Neural cell (in vitro differentiated cells): ENCODE measurements around the gene FGFR1OP2. TPM values are rescaled to one million over a fixed set of nuclear protein-coding genes. Genes with fewer than 3 reads are reported as not detected.

Source experiments
- H2AFZ ChIP-seq: fragments of 200-600, 300-800 bp; sonication (generic), shearing (Covaris generic); 2 replicates; pipeline ENCODE4 v1.6.0; 2014; ENCODE audit warnings: low read depth, mild to moderate bottlenecking, antibody characterized with exemption, low read length, moderate library complexity
- H3F3A ChIP-seq: fragments of 200-600 bp; shearing (Covaris generic); 2 replicates; pipeline ENCODE4 v1.6.1; 2016; ENCODE audit warnings: mild to moderate bottlenecking, moderate library complexity, mixed read lengths, antibody characterized with exemption, low read length; ENCODE audit not compliant: insufficient read depth, poor library complexity, severe bottlenecking
- H3K27ac ChIP-seq: fragments of 200-600, 300-800 bp; sonication (generic), shearing (Covaris generic); 2 replicates; pipeline ENCODE4 v1.5.1; 2014; ENCODE audit warnings: mild to moderate bottlenecking, low read length, moderate library complexity
- H3K27me3 ChIP-seq: fragments of 300-800, 200-600 bp; sonication (generic), shearing (Covaris generic); 2 replicates; pipeline ENCODE4 v1.6.0; 2014; ENCODE audit warnings: mild to moderate bottlenecking, low read depth, low read length, moderate library complexity; ENCODE audit not compliant: insufficient read depth
- H3K36me3 ChIP-seq: fragments of 300-800, 200-600 bp; sonication (generic), shearing (Covaris generic); 2 replicates; pipeline ENCODE4 v1.5.1; 2014; ENCODE audit warnings: mild to moderate bottlenecking, antibody characterized with exemption, low read length, moderate library complexity; ENCODE audit not compliant: insufficient read depth
- H3K4me2 ChIP-seq: fragments of 300-800, 200-600 bp; sonication (generic), shearing (Covaris generic); 2 replicates; pipeline ENCODE4 v1.6.0; 2014; ENCODE audit warnings: mild to moderate bottlenecking, low read length
- H3K4me3 ChIP-seq: fragments of 300-800, 200-600 bp; sonication (generic), shearing (Covaris generic); 2 replicates; pipeline ENCODE4 v1.5.1; 2014; ENCODE audit warnings: mild to moderate bottlenecking, low read length, moderate library complexity
- H3K79me2 ChIP-seq: fragments of 200-600 bp; shearing (Covaris generic); replicated peaks from 2 replicates; pipeline ENCODE4 v1.6.0; 2014; ENCODE audit warnings: mild to moderate bottlenecking, low read length, moderate library complexity; ENCODE audit not compliant: insufficient read depth
- H3K9ac ChIP-seq: fragments of 300-800, 200-600 bp; sonication (generic), shearing (Covaris generic); 2 replicates; pipeline ENCODE4 v1.6.1; 2016; ENCODE audit warnings: mild to moderate bottlenecking, low read length, mixed read lengths
- H3K9me2 ChIP-seq: fragments of 200-600 bp; shearing (Covaris generic); 2 replicates; pipeline ENCODE4 v1.6.1; 2016; ENCODE audit warnings: mild to moderate bottlenecking, low read length, mixed read lengths; ENCODE audit not compliant: insufficient read depth
- H3K9me3 ChIP-seq: fragments of 200-600, 300-800 bp; sonication (generic), shearing (Covaris generic); 2 replicates; pipeline ENCODE4 v1.6.1; 2016; ENCODE audit warnings: mild to moderate bottlenecking, mixed run types, low read length, moderate library complexity, mixed read lengths
- H4K20me1 ChIP-seq: fragments of 200-600 bp; shearing (Covaris generic); 2 replicates; pipeline ENCODE4 v1.6.1; 2016; ENCODE audit warnings: mild to moderate bottlenecking, mixed run types; ENCODE audit not compliant: insufficient read depth
- CTCF ChIP-seq: fragments of 450-650 bp; IDR thresholded peaks from 2 replicates; pipeline ENCODE4 v1.5.1; 2014; ENCODE audit warnings: antibody characterized with exemption, mild to moderate bottlenecking, moderate library complexity; ENCODE audit not compliant: poor library complexity, severe bottlenecking
- EP300 ChIP-seq: fragments of 450-650 bp; conservative IDR thresholded peaks from 2 replicates; pipeline ENCODE4 v1.6.1; 2014; ENCODE audit warnings: antibody characterized with exemption, mild to moderate bottlenecking, moderate library complexity; ENCODE audit not compliant: poor library complexity, severe bottlenecking
- EZH2 ChIP-seq: fragments of 200-600, 300-800 bp; shearing (Covaris generic), sonication (generic); IDR thresholded peaks from 2 replicates; pipeline ENCODE4 v1.6.1; 2014; ENCODE audit warnings: antibody characterized with exemption, low read length, borderline replicate concordance, mild to moderate bottlenecking; ENCODE audit not compliant: insufficient read depth, poor library complexity, severe bottlenecking
- MXI1 ChIP-seq: fragments of 450-650 bp; conservative IDR thresholded peaks from 2 replicates; pipeline ENCODE4 v1.6.1; 2014; ENCODE audit warnings: antibody characterized with exemption, mild to moderate bottlenecking; ENCODE audit not compliant: poor library complexity, severe bottlenecking
- POLR2AphosphoS5 ChIP-seq: IDR thresholded peaks from 2 replicates; pipeline ENCODE4 v1.6.1; 2012
- RAD21 ChIP-seq: fragments of 450-650 bp; conservative IDR thresholded peaks from 2 replicates; pipeline ENCODE4 v1.6.1; 2014; ENCODE audit warnings: antibody characterized with exemption, mild to moderate bottlenecking, moderate library complexity
- SMC3 ChIP-seq: fragments of 450-650 bp; conservative IDR thresholded peaks from 2 replicates; pipeline ENCODE4 v1.6.1; 2014; ENCODE audit warnings: antibody characterized with exemption, mild to moderate bottlenecking, moderate library complexity; ENCODE audit not compliant: poor library complexity
- TAF1 ChIP-seq: IDR thresholded peaks from 2 replicates; pipeline ENCODE4 v1.6.1; 2012; ENCODE audit warnings: low read depth
- polyA plus RNA-seq: library from polyadenylated mRNA; depleted of rRNA; stranded (reverse); fragments of >200 nt; gene quantifications from 2 replicates; pipeline ENCODE4 v1.2.3, GENCODE V29; 2014
- TF ChIP-seq, protein P1 (sequence below): IDR thresholded peaks from 2 replicates; pipeline ENCODE4 v1.6.1; 2012; ENCODE audit warnings: borderline replicate concordance

The FGFR1OP2 gene
- polyA plus RNA-seq, 1 donor from 2014 or later: 79.4 TPM

- no peak overlapping the region for H3K27ac ChIP-seq
- no peaks in the 10 kb centered on the region for H3F3A ChIP-seq
- H3K4me3 ChIP-seq: no peak overlapping the region
- no peaks in the 10 kb centered on the region for H3K36me3 ChIP-seq
- no peak overlapping the region for H3K9ac ChIP-seq
- TF ChIP-seq RAD21: no peak
- no peak for TF ChIP-seq POLR2AphosphoS5
- no peak for TF ChIP-seq CTCF
- TF ChIP-seq, protein P1, sequence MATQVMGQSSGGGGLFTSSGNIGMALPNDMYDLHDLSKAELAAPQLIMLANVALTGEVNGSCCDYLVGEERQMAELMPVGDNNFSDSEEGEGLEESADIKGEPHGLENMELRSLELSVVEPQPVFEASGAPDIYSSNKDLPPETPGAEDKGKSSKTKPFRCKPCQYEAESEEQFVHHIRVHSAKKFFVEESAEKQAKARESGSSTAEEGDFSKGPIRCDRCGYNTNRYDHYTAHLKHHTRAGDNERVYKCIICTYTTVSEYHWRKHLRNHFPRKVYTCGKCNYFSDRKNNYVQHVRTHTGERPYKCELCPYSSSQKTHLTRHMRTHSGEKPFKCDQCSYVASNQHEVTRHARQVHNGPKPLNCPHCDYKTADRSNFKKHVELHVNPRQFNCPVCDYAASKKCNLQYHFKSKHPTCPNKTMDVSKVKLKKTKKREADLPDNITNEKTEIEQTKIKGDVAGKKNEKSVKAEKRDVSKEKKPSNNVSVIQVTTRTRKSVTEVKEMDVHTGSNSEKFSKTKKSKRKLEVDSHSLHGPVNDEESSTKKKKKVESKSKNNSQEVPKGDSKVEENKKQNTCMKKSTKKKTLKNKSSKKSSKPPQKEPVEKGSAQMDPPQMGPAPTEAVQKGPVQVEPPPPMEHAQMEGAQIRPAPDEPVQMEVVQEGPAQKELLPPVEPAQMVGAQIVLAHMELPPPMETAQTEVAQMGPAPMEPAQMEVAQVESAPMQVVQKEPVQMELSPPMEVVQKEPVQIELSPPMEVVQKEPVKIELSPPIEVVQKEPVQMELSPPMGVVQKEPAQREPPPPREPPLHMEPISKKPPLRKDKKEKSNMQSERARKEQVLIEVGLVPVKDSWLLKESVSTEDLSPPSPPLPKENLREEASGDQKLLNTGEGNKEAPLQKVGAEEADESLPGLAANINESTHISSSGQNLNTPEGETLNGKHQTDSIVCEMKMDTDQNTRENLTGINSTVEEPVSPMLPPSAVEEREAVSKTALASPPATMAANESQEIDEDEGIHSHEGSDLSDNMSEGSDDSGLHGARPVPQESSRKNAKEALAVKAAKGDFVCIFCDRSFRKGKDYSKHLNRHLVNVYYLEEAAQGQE: no peak
- TF ChIP-seq EZH2: no peak
- no peak for TF ChIP-seq TAF1
- TF ChIP-seq SMC3: no peak
- TF ChIP-seq MXI1: no peak
- no peak for TF ChIP-seq EP300
- H4K20me1 ChIP-seq: no peaks in the 10 kb centered on the region
- H3K9me3 ChIP-seq: no peaks in the 10 kb centered on the region
- H2AFZ ChIP-seq: no peak overlapping the region
- no peak overlapping the region for H3K4me2 ChIP-seq
- no peaks in the 10 kb centered on the region for H3K9me2 ChIP-seq
- H3K79me2 ChIP-seq: no peaks in the 10 kb centered on the region
- no peaks in the 10 kb centered on the region for H3K27me3 ChIP-seq
Observed at GRCh38 chr12:27001663-27002062, 63.4 kb downstream of the FGFR1OP2 start.

DNA sequence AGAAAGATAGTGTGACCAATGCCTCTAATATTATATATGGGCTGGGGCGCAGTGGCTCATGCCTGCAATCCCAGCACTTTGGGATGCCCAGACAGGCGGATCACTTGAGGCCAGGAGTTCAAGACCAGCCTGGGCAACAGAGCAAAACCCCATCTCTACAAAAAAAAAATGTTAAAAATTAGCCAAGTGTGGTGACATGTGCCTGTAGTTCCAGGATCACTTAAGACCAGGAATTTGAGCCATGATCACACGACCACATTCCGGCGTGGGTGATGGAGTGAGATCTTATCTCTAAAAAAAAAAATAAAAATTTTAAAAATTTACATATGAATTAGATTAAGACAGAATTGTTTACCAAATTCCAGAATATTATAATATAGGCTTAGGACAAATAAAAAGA, 63.9 kb downstream of the FGFR1OP2 start:
- Histone ChIP-seq H3K27me3 (no peaks in the 10 kb centered on the region), H3K4me3 (no peak overlapping the region), H2AFZ (no peak overlapping the region), H4K20me1 (no peaks in the 10 kb centered on the region), H3K36me3 (no peaks in the 10 kb centered on the region), H3K9me3 (no peaks in the 10 kb centered on the region), H3F3A (no peaks in the 10 kb centered on the region), H3K4me2 (no peak overlapping the region), H3K79me2 (no peaks in the 10 kb centered on the region), H3K9ac (no peak overlapping the region), H3K9me2 (no peaks in the 10 kb centered on the region), H3K27ac (no peak overlapping the region)
- TF ChIP-seq POLR2AphosphoS5 (no peak), EZH2 (no peak), CTCF (no peak), TAF1 (no peak), MXI1 (no peak), EP300 (no peak), RAD21 (no peak), SMC3 (no peak)
- TF ChIP-seq, protein P1: no peak
